H1 (cell line): Measurements from ENCODE around the gene GNG7. TPM values are rescaled to one million over a fixed set of nuclear protein-coding genes. Genes with fewer than 3 reads are reported as not detected.

ENCODE experiments used
- NRF1 ChIP-seq: IDR thresholded peaks from 2 replicates; pipeline ENCODE4 v1.6.1; 2011; ENCODE audit warnings: mild to moderate bottlenecking, low read depth, low read length, improper control_type of control experiment
- SIRT6 ChIP-seq: IDR thresholded peaks from one replicate; pipeline ENCODE4 v1.7.1; 2012; ENCODE audit warnings: low read length, inconsistent platforms
- SP2 ChIP-seq: IDR thresholded peaks from 2 replicates; pipeline ENCODE4 v1.6.1; 2012; ENCODE audit warnings: mild to moderate bottlenecking, low read length, inconsistent platforms
- polyA plus RNA-seq, 7 experiments: library from polyadenylated mRNA; depleted of rRNA in 3 of 7; stranded (reverse) in 5 of 7; unstranded in 2 of 7; fragments of >200 nt in 5 of 7; fragments of 200-250 nt in 2 of 7; gene quantifications; 1 replicate in 5 of 7; 2 replicates in 1 of 7; 4 replicates in 1 of 7; pipeline versions ENCODE4 v1.2.1 to v1.2.3, GENCODE V29; 2011 to 2013; ENCODE audit warnings: missing spikeins in 2 of 7, mixed read lengths in 2 of 7
- total RNA-seq: library from RNA; stranded (reverse); fragmentation: NEBNext Ultra II Directional; extraction: Animal tissue kit (Norgen Biotek cat#: 25700); gene quantifications from 2 replicates; pipeline ENCODE4 v1.2.1, GENCODE V29; 2021
- TF ChIP-seq, protein P1 (sequence below): IDR thresholded peaks from 2 replicates; pipeline ENCODE4 v1.6.1; 2012; ENCODE audit warnings: low read length, inconsistent platforms
- TF ChIP-seq, protein P2 (sequence below): IDR thresholded peaks from 2 replicates; pipeline ENCODE4 v1.6.1; 2011; ENCODE audit warnings: low read depth, mild to moderate bottlenecking, low read length; ENCODE audit not compliant: insufficient read depth

Gene GNG7
- total and polyA plus RNA-seq, 2 of the 8 experiments (the other 6 are each of a cell fraction or from before 2014, with no cell fraction given), result 2.8 to 7.8 TPM

DNA sequence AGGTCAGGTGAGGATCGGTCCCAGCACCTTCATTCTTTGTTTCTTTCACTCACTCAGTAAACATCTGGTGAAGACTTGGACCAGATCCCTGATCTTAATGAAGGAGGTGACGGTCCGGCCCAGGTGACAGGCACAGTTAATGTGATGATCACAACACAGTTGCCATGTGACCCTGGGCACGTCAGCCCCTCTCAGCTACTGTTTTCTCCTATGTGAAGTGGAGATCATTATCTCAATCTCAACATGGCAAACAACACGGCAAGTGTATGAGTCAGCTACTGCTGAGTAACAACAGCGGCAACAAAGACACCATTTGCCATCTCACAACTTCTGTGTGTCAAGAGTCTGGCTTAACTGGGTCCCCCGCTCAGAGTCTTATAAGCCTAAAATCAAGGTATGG, 74.6 kb downstream of the GNG7 start (continued):
- TF ChIP-seq, protein P1, sequence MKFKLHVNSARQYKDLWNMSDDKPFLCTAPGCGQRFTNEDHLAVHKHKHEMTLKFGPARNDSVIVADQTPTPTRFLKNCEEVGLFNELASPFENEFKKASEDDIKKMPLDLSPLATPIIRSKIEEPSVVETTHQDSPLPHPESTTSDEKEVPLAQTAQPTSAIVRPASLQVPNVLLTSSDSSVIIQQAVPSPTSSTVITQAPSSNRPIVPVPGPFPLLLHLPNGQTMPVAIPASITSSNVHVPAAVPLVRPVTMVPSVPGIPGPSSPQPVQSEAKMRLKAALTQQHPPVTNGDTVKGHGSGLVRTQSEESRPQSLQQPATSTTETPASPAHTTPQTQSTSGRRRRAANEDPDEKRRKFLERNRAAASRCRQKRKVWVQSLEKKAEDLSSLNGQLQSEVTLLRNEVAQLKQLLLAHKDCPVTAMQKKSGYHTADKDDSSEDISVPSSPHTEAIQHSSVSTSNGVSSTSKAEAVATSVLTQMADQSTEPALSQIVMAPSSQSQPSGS, result no peak
- TF ChIP-seq NRF1 (no peak), SIRT6 (no peak), SP2 (no peak)
- TF ChIP-seq, protein P2, sequence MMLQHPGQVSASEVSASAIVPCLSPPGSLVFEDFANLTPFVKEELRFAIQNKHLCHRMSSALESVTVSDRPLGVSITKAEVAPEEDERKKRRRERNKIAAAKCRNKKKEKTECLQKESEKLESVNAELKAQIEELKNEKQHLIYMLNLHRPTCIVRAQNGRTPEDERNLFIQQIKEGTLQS, result no peak
